K562 (cell line): ENCODE results near the gene UBXN4. TPM values are rescaled to one million over a fixed set of nuclear protein-coding genes. Genes with fewer than 3 reads are reported as not detected.

Experiments used
- ATAC-seq: fragments of 200-7000 bp; cut with Tn5 transposase; 3 replicates; pipeline ENCODE4 v1.9.1; 2020; ENCODE audit warnings: moderate library complexity
- BruUV-seq: library from RNA; stranded (reverse); fragments of 400-500 nt; replicated peaks from 2 replicates; lab custom pipeline; 2021; lab: Mats Ljungman, UMichigan
- CTCF ChIA-PET: fragments of 300-600 bp; formaldehyde crosslinking; extraction: SDS; loops from one replicate; lab custom pipeline; 2021; ENCODE audit warnings: low intra/inter-chr PET ratio; lab: Yijun Ruan, JAX
- POLR2A ChIA-PET: fragments of 300-600, 350-650 bp; sonication (Branson Sonifier 250); formaldehyde crosslinking; extraction: SDS; loops from one replicate; lab custom pipeline; 2021; ENCODE audit warnings: antibody characterized with exemption, inconsistent platforms; lab: Yijun Ruan, JAX
- DNase-seq, 4 experiments: peaks; one replicate each; pipeline versions ENCODE4 v3.0.0 to v3.0.0-alpha.2; 2011 to 2018; ENCODE audit warnings: low spot score in 3 of 4, mixed read lengths in 3 of 4; ENCODE audit errors: extremely low read depth in 1 of 4
- FAIRE-seq: peaks from 2 replicates; lab custom pipeline; 2011; peaks lifted over from hg19 to GRCh38; lab: Jason Lieb, UNC
- H2AFZ ChIP-seq: 2 replicates; pipeline ENCODE4 v1.6.0; 2011; ENCODE audit warnings: low read depth, low read length, control low read depth, inconsistent platforms
- H3K27ac ChIP-seq: fragments of 200-600 bp; 3 replicates; pipeline ENCODE4 v1.8.0; 2011; ENCODE audit warnings: low read depth, mild to moderate bottlenecking, control low read depth, inconsistent platforms, low read length, moderate library complexity, mixed read lengths; ENCODE audit errors: extremely low read depth
- H3K27me3 ChIP-seq, 2 experiments: fragments of 300-600 bp in 1 of 2; 2 replicates in 1 of 2; 3 replicates in 1 of 2; pipeline versions ENCODE4 v1.6.0 to v1.8.0; 2011; ENCODE audit warnings: inconsistent platforms in 2 of 2, low read length in 2 of 2, mild to moderate bottlenecking in 1 of 2, mixed read lengths in 1 of 2, moderate library complexity in 1 of 2; ENCODE audit not compliant: control insufficient read depth in 2 of 2, insufficient read depth in 2 of 2
- H3K36me3 ChIP-seq: fragments of 300-600 bp; 3 replicates; pipeline ENCODE4 v1.8.0; 2011; ENCODE audit warnings: mild to moderate bottlenecking, low read length, inconsistent platforms; ENCODE audit not compliant: control insufficient read depth, insufficient read depth
- H3K4me1 ChIP-seq, 2 experiments: fragments of 200-600 bp in 1 of 2; replicated peaks in 1 of 2; 2 replicates in 1 of 2; 3 replicates in 1 of 2; pipeline versions ENCODE4 v1.5.1 to v1.8.0; 2011; ENCODE audit warnings: inconsistent platforms in 2 of 2, low read length in 2 of 2, mild to moderate bottlenecking in 1 of 2, mixed read lengths in 1 of 2, moderate library complexity in 1 of 2; ENCODE audit not compliant: control insufficient read depth in 2 of 2, insufficient read depth in 2 of 2
- H3K4me2 ChIP-seq: 2 replicates; pipeline ENCODE4 v1.6.1; 2011; ENCODE audit warnings: low read length, control low read depth, inconsistent platforms, mixed read lengths; ENCODE audit not compliant: insufficient read depth
- H3K4me3 ChIP-seq: fragments of 200-600 bp; sonication (generic), shearing (Covaris generic); 2 replicates; pipeline ENCODE4 v1.5.1; 2016; ENCODE audit warnings: control low read depth, inconsistent platforms
- H3K79me2 ChIP-seq: fragments of 200-600 bp; 3 replicates; pipeline ENCODE4 v1.8.0; 2011; ENCODE audit warnings: low read length, inconsistent platforms; ENCODE audit not compliant: control insufficient read depth, insufficient read depth
- H3K9ac ChIP-seq, 2 experiments: 2 replicates each; pipeline versions ENCODE4 v1.6.0 to v1.6.1; 2011; ENCODE audit warnings: low read depth in 2 of 2, low read length in 2 of 2, control low read depth in 1 of 2, inconsistent platforms in 1 of 2, mild to moderate bottlenecking in 1 of 2, mixed read lengths in 1 of 2; ENCODE audit not compliant: insufficient read depth in 1 of 2
- H3K9me1 ChIP-seq: one replicate; pipeline ENCODE4 v1.6.0; 2011; ENCODE audit warnings: inconsistent platforms, mild to moderate bottlenecking, low read length, moderate library complexity; ENCODE audit not compliant: control insufficient read depth, insufficient read depth
- H3K9me3 ChIP-seq: replicated peaks from 2 replicates; pipeline ENCODE4 v1.5.1; 2011; ENCODE audit warnings: low read depth, low read length, inconsistent platforms; ENCODE audit not compliant: control insufficient read depth, insufficient read depth
- H4K20me1 ChIP-seq: replicated peaks from 2 replicates; pipeline ENCODE4 v1.6.1; 2011; ENCODE audit warnings: low read length, inconsistent platforms, mixed read lengths; ENCODE audit not compliant: control insufficient read depth, insufficient read depth
- ATF1 ChIP-seq, 2 experiments: fragments of 450-650 bp in 1 of 2; IDR thresholded peaks; 2 replicates each; pipeline ENCODE4 v1.6.1; 2016; ENCODE audit warnings: missing compliant biosample characterization in 1 of 2, missing genetic modification characterization in 1 of 2
- CREM ChIP-seq: IDR thresholded peaks from 2 replicates; pipeline ENCODE4 v1.6.1; 2014; ENCODE audit warnings: antibody characterized with exemption, low read depth
- E2F4 ChIP-seq: sonication (generic); formaldehyde crosslinking; IDR thresholded peaks from 2 replicates; pipeline ENCODE4 v1.8.0; 2022; ENCODE audit warnings: mild to moderate bottlenecking, low read depth, missing genetic modification reagents
- JUND ChIP-seq, 2 experiments: IDR thresholded peaks; 2 replicates in 1 of 2; 3 replicates in 1 of 2; pipeline ENCODE4 v1.6.1; 2011; ENCODE audit warnings: borderline replicate concordance in 2 of 2, low read depth in 2 of 2, low read length in 2 of 2, improper control_type of control experiment in 1 of 2, missing biosample characterization in 1 of 2, missing genetic modification characterization in 1 of 2, missing genetic modification reagents in 1 of 2
- KDM4B ChIP-seq, 2 experiments: fragments of 450-650 bp in 1 of 2; sonication (generic) in 1 of 2; IDR thresholded peaks; 2 replicates each; pipeline ENCODE4 v1.6.1; 2016 to 2017; ENCODE audit warnings: borderline replicate concordance in 2 of 2, antibody characterized with exemption in 1 of 2, low read depth in 1 of 2, mild to moderate bottlenecking in 1 of 2
- MCM3 ChIP-seq: fragments of 450-650 bp; IDR thresholded peaks from 2 replicates; pipeline ENCODE4 v1.6.1; 2016
- MEIS2 ChIP-seq: fragments of 450-650 bp; IDR thresholded peaks from 2 replicates; pipeline ENCODE4 v1.6.1; 2014; ENCODE audit warnings: mild to moderate bottlenecking; ENCODE audit not compliant: partially characterized antibody
- NR3C1 ChIP-seq: sonication (generic); formaldehyde crosslinking; IDR thresholded peaks from 2 replicates; pipeline ENCODE4 v1.8.1; 2022; ENCODE audit warnings: missing genetic modification reagents
- RCOR1 ChIP-seq, 2 experiments: IDR thresholded peaks; 2 replicates each; pipeline ENCODE4 v1.6.1; 2012; ENCODE audit warnings: low read depth in 2 of 2, low read length in 2 of 2, borderline replicate concordance in 1 of 2, improper control_type of control experiment in 1 of 2
- SMC3 ChIP-seq: conservative IDR thresholded peaks from 2 replicates; pipeline ENCODE4 v1.6.1; 2011; ENCODE audit warnings: low read depth, low read length, improper control_type of control experiment; ENCODE audit not compliant: insufficient read depth
- TFAP4 ChIP-seq: sonication (generic); formaldehyde crosslinking; IDR thresholded peaks from 2 replicates; pipeline ENCODE4 v1.8.0; 2022; ENCODE audit warnings: missing genetic modification reagents, mild to moderate bottlenecking, moderate library complexity, borderline replicate concordance
- ZNF146 ChIP-seq: IDR thresholded peaks from one replicate; pipeline ENCODE4 v1.6.1; 2018; ENCODE audit warnings: missing compliant biosample characterization; ENCODE audit not compliant: unreplicated experiment
- WGBS: fragments of 100-300 bp; shearing (Covaris generic); methylation state at CpG from one replicate; pipeline ENCODE4 v1.1.6; 2016; ENCODE audit warnings: low coverage, mixed read lengths; ENCODE audit not compliant: insufficient coverage; ENCODE audit errors: missing lambda C conversion rate; 5-methylcytosine and 5-hydroxymethylcytosine counted together
- in situ Hi-C: fragments of 300-500 bp; cut with MboI; formaldehyde crosslinking; loops from 4 replicates; pipeline ENCODE4 v1.15.0; 2018; ENCODE audit warnings: inconsistent platforms, mixed read lengths
- intact Hi-C: fragments of 100-400 bp; cut with micrococcal nuclease; formaldehyde crosslinking; loops from 2 replicates; pipeline ENCODE4 v1.14.2; 2022
- polyA plus RNA-seq, 8 experiments: library from polyadenylated mRNA; depleted of rRNA in 4 of 8; stranded (reverse) in 5 of 8; unstranded in 3 of 8; fragments of >200 nt; fragmentation: Nextera tagmentation in 2 of 8; fragmentation: Illumina TruSeq in 1 of 8; extraction: Ambion mirVana in 2 of 8; extraction: Trizol in 1 of 8; gene quantifications; 2 replicates each; pipeline versions ENCODE4 v1.2.1 to v1.2.3, GENCODE V29; 2011 to 2014; ENCODE audit warnings: inconsistent platforms in 1 of 8, missing spikeins in 1 of 8
- total RNA-seq, 7 experiments: library from RNA; depleted of rRNA in 6 of 7; stranded (reverse); fragments of >200 nt in 6 of 7; fragmentation: Illumina TruSeq in 2 of 7; extraction: Trizol in 2 of 7; gene quantifications; 2 replicates each; pipeline versions ENCODE4 v1.2.1 to v1.2.3, GENCODE V29; 2011 to 2021; ENCODE audit warnings: low replicate concordance in 1 of 7
- TF ChIP-seq, protein P1 (sequence below), 3 experiments: IDR thresholded peaks in 2 of 3; conservative IDR thresholded peaks in 1 of 3; 2 replicates each; pipeline ENCODE4 v1.5.1; 2011 to 2012; ENCODE audit warnings: low read length in 3 of 3, mild to moderate bottlenecking in 3 of 3, control low read depth in 2 of 3, improper control_type of control experiment in 1 of 3, inconsistent platforms in 1 of 3, low read depth in 1 of 3, mixed read lengths in 1 of 3, moderate library complexity in 1 of 3; ENCODE audit not compliant: insufficient read depth in 2 of 3
- TF ChIP-seq, protein P2 (sequence below): fragments of 450-650 bp; IDR thresholded peaks from 2 replicates; pipeline ENCODE4 v1.6.1; 2016

Gene UBXN4
- total and polyA plus RNA-seq, 9 of the 15 experiments (the other 6 are each of a cell fraction or from before 2014, with no cell fraction given): 30.4 to 127 (median 55.3) TPM

DNA sequence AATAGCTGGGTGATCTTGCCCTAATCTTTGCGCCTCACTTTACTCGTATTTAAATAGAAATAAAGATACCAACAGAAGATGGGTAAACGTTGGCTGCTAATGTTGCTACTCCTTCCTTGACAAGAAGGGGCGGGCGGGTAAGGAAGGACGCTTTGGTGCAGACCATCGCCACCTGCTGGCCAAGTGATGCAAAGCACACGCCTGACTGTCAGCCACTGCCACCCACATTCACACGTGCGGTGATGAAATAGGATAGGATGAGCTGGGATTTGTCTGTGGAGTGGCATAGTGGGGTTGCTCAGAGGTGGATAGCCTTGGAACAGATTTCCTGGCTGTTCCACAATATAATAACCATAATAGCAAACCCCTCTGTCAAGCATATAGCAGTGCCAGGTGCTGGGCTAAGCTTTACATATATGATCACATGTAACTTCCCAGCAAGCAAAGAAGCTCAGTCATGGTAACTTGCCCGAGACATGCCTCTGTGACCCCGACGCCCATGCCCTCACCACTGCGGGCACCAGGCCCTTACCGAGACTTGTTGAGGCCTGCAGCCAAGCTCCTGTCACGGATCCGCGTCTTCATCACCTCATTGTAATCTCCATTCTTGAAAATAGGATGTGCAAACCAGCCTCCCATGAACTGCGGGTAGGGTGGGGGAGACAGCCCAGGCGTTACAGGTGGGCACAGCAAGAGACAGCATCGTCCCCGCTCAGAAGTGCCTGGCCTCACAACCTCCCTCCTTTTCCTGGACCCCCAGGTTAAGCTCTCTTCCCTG is 56.0 kb downstream of the UBXN4 start:
- Histone ChIP-seq H3K27ac (no peak overlapping the region), H3K36me3 (no peaks in the 10 kb centered on the region), H3K9me3 (peaks cover 6% of the 10 kb centered on the region), H3K4me1 (no peaks in the 10 kb centered on the region; a peak in 2 of 5 replicates), H3K4me2 (peak overlapping the region; percentile 14; the same call in 1 of the 2 replicates), H3K9me1 (no peaks in the 10 kb centered on the region), H3K79me2 (no peaks in the 10 kb centered on the region), H4K20me1 (no peaks in the 10 kb centered on the region), H3K4me3 (no peak overlapping the region), H3K9ac (no peak overlapping the region), H2AFZ (peak overlapping the region; percentile 48; the same call in 1 of the 2 replicates), H3K27me3 (no peaks in the 10 kb centered on the region)
- ChIA-PET CTCF (interaction anchor here (1.7 kb wide), 1 partner anchor 808 kb away, joined by 4 read pairs; no protein-coding TSS in a partner anchor), POLR2A (interaction anchor here (0.7 to 1.3 kb wide), 4 partner anchors 7 to 78 kb away, joined by 3 to 4 read pairs (median 3); no protein-coding TSS in a partner anchor)
- in situ Hi-C loops (loop anchor here (10.0 kb wide), 1 partner anchor 803 kb away; no protein-coding TSS in a partner anchor), intact Hi-C loops (loop anchor here (1.0 to 5.0 kb wide), 3 partner anchors 325 to 808 kb away; no protein-coding TSS in a partner anchor)
- WGBS: 18% methylated on average over 22 of the region's 22 CpGs
- peak; percentile 94 for ATAC-seq
- peak; percentile 81 to 86 (median 82) for DNase-seq
- BruUV-seq: no TSS peak
- peak; percentile 97 for FAIRE-seq
- TF ChIP-seq, protein P1, sequence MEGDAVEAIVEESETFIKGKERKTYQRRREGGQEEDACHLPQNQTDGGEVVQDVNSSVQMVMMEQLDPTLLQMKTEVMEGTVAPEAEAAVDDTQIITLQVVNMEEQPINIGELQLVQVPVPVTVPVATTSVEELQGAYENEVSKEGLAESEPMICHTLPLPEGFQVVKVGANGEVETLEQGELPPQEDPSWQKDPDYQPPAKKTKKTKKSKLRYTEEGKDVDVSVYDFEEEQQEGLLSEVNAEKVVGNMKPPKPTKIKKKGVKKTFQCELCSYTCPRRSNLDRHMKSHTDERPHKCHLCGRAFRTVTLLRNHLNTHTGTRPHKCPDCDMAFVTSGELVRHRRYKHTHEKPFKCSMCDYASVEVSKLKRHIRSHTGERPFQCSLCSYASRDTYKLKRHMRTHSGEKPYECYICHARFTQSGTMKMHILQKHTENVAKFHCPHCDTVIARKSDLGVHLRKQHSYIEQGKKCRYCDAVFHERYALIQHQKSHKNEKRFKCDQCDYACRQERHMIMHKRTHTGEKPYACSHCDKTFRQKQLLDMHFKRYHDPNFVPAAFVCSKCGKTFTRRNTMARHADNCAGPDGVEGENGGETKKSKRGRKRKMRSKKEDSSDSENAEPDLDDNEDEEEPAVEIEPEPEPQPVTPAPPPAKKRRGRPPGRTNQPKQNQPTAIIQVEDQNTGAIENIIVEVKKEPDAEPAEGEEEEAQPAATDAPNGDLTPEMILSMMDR (IDR thresholded peaks at IDR 0.05 in 2 of 3, conservative IDR thresholded peaks at IDR 0.05 in 1 of 3; ENCODE audit: insufficient read depth in 2 of 3, low read depth in 1 of 3, low read length in 3 of 3): peak; percentile 94 to 97 (median 96)
- TF ChIP-seq E2F4 (no peak), TFAP4 (CRISPR knock-in tag) (peak; percentile 60; the same call in 1 of the 2 replicates), RCOR1 (IDR thresholded peaks at IDR 0.05; ENCODE audit: borderline replicate concordance in 1 of 2, low read depth in 2 of 2, low read length in 2 of 2) (peak in 1 of 2 experiments; percentile 57; a peak in 1 of 4 replicates), NR3C1 (CRISPR knock-in tag) (no peak), MCM3 (no peak), MEIS2 (peak; percentile 28), JUND (IDR thresholded peaks at IDR 0.05; ENCODE audit: borderline replicate concordance, low read depth, low read length) (peak; percentile 57), JUND (tag; IDR thresholded peaks at IDR 0.05; ENCODE audit: borderline replicate concordance, low read depth, low read length) (peak; percentile 56; the same call in 1 of the 3 replicates), ATF1 (CRISPR knock-in tag; IDR thresholded peaks at IDR 0.05) (no peak), ATF1 (tag; IDR thresholded peaks at IDR 0.05) (0 out of 2 replicates have a peak, but pooled peaks have one; percentile 45), CREM (peak; percentile 77), ZNF146 (CRISPR knock-in tag) (no peak), KDM4B (IDR thresholded peaks at IDR 0.05; ENCODE audit: borderline replicate concordance in 2 of 2, low read depth in 1 of 2) (0 out of 4 replicates have a peak, but pooled peaks of 1 of the 2 experiments have one; percentile 26), SMC3 (peak; percentile 78)
- TF ChIP-seq, protein P2, sequence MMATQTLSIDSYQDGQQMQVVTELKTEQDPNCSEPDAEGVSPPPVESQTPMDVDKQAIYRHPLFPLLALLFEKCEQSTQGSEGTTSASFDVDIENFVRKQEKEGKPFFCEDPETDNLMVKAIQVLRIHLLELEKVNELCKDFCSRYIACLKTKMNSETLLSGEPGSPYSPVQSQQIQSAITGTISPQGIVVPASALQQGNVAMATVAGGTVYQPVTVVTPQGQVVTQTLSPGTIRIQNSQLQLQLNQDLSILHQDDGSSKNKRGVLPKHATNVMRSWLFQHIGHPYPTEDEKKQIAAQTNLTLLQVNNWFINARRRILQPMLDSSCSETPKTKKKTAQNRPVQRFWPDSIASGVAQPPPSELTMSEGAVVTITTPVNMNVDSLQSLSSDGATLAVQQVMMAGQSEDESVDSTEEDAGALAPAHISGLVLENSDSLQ: peak; percentile 50
